PC-9 (cell line): Measurements from ENCODE around the gene BDKRB1.

Experiments
- EZH2 ChIP-seq: fragments of 200-600 bp; sonication (generic); IDR thresholded peaks from 2 replicates; pipeline ENCODE4 v1.8.0; 2017; ENCODE audit warnings: antibody characterized with exemption, low read depth
- TF ChIP-seq, protein P1 (sequence below): fragments of 200-600 bp; sonication (generic); conservative IDR thresholded peaks from 2 replicates; pipeline ENCODE4 v1.6.1; 2017; ENCODE audit warnings: mixed run types, antibody characterized with exemption, mild to moderate bottlenecking, moderate library complexity

DNA sequence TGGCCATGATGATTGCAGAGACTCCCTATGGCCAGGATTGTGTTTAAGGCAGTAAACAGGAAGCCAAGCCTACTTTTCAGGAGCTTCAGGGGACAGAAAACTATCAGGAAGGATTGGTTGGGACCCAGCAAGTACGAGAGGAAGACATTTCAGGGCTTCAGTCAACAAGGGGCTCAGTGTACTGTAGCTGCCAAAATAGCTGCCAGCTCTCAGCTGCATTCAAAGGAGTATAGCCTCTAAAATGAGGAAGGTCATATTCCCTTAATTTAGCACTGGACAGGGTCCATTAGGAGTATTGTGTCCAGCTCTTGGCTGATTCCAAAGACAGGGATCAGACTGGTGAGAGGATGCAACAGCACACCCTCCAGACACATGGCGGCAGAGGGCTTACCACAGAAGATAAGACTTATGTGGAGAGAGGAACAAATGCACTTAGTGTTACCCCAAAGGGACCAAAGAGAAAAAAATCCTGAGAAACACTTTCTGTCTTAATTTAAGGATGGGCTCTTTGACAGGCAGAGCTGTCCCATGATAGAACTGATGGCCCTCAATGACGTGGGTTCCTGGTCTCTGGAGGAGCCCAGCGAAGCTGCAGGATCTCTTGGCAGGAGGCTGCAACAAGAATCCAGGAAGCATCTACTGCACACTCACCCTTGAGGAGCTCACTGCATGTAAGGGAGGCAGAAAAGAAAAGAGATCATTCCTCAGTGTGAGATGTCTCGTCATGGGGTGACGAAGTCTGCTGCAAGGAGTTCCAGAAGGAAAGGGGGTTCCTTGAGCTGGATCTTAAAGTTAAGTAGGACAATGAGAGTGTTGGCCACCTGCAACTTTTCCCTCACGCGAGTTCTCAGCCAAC is 14.8 kb downstream of the BDKRB1 start:
- TF ChIP-seq, protein P1, sequence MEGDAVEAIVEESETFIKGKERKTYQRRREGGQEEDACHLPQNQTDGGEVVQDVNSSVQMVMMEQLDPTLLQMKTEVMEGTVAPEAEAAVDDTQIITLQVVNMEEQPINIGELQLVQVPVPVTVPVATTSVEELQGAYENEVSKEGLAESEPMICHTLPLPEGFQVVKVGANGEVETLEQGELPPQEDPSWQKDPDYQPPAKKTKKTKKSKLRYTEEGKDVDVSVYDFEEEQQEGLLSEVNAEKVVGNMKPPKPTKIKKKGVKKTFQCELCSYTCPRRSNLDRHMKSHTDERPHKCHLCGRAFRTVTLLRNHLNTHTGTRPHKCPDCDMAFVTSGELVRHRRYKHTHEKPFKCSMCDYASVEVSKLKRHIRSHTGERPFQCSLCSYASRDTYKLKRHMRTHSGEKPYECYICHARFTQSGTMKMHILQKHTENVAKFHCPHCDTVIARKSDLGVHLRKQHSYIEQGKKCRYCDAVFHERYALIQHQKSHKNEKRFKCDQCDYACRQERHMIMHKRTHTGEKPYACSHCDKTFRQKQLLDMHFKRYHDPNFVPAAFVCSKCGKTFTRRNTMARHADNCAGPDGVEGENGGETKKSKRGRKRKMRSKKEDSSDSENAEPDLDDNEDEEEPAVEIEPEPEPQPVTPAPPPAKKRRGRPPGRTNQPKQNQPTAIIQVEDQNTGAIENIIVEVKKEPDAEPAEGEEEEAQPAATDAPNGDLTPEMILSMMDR, result no peak
- no peak for TF ChIP-seq EZH2
